Omental fat pad (tissue), 4 donors: Measurements from ENCODE around the gene KAT6B. TPM values are rescaled to one million over a fixed set of nuclear protein-coding genes. Genes with fewer than 3 reads are reported as not detected.

Source experiments
- ATAC-seq: fragments of 150-250 bp; one replicate; pipeline ENCODE4 v1.9.1; 2016; ENCODE audit warnings: mild to moderate bottlenecking, moderate library complexity; ENCODE audit not compliant: low FRiP score
- DNase-seq: peaks from one replicate; pipeline ENCODE4 v3.0.0-alpha.2; 2019; ENCODE audit warnings: low spot score
- total RNA-seq, 4 donors: library from RNA; depleted of rRNA; stranded (reverse); fragments of >200 nt; gene quantifications; one replicate each; pipeline ENCODE4 v1.1.0, GENCODE V29; 2016
- TF ChIP-seq, protein P1 (sequence below), 3 donors: fragments of 450-650 bp; IDR thresholded peaks; one replicate each; pipeline ENCODE4 v1.5.1; 2016 to 2017; ENCODE audit warnings: antibody characterized with exemption in 3 of 3, mild to moderate bottlenecking in 3 of 3, moderate library complexity in 2 of 3

KAT6B gene
- total RNA-seq, 4 donors from 2014 or later: 32.2 to 50.3 (median 37.6) TPM

DNA sequence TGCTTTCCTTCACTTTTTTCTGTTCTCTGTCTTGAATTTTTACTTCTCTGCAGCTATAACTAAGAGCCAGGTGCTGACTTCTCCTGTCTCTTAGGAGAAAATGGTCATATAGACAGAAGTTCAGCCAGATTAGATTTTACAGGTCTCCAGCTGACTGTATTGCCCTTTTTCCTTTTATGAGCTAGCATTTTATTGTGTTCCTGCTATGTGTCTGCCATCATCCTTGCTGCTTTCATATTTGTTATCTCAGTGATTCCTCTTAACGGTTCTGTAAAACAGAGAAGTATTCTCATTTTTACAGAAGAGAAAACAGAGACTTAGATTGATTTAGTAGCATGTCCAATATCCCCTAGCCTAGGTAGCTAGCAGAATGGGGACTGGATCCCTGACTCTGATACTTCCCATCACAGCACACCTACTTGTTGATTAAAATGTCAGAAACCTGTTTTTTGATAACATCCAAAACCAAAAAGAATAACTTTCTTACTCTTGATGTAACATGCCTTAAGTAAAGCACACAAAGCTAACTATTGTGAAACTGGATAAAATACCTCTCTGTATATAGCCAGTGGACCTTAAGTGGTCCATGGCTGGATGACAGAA is 5.2 kb downstream of the KAT6B start:
- DNase-seq (no peak), ATAC-seq (no peak)
- TF ChIP-seq, protein P1, sequence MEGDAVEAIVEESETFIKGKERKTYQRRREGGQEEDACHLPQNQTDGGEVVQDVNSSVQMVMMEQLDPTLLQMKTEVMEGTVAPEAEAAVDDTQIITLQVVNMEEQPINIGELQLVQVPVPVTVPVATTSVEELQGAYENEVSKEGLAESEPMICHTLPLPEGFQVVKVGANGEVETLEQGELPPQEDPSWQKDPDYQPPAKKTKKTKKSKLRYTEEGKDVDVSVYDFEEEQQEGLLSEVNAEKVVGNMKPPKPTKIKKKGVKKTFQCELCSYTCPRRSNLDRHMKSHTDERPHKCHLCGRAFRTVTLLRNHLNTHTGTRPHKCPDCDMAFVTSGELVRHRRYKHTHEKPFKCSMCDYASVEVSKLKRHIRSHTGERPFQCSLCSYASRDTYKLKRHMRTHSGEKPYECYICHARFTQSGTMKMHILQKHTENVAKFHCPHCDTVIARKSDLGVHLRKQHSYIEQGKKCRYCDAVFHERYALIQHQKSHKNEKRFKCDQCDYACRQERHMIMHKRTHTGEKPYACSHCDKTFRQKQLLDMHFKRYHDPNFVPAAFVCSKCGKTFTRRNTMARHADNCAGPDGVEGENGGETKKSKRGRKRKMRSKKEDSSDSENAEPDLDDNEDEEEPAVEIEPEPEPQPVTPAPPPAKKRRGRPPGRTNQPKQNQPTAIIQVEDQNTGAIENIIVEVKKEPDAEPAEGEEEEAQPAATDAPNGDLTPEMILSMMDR (IDR thresholded peaks at IDR 0.05): no peak

DNA sequence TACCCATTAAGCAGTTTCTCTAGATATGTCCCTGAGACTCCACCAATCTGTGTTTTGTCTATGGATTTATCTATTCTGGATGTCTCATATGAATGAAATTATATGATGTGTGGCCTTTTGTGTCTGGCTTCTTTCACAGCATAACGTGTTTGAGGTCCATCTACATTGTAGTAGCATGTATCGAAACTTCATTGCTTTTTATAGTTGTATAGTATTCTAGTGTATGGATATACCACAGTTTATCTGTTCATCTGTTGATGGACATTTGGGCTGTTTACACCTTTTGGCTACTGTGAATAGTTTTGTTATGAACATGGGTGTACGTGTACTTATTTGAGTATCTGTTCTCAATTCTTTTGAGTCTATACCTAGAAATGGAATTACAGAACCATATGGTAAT is 9.6 kb downstream of the KAT6B start:
- DNase-seq (no peak), ATAC-seq (no peak)
- TF ChIP-seq, protein P1 (IDR thresholded peaks at IDR 0.05): no peak

DNA sequence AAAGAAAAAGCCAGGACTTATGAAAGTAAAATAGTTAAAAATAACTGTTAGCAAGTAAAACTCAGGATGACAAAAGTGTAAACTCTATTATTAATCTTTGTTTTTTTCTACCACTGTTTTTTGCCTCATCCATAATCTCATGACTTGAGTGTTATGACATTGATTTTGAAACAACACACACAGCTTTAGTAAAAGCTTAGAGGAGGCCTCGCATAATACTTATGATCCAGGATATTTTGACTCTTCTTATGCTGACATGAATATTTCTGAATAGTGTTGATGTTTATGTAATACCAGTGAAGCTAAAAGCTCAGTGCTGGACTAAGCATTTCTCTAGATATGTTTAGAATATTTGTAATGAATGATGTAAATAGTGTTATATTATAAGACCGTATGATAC is 10.5 kb downstream of the KAT6B start:
- ATAC-seq: no peak
- TF ChIP-seq, protein P1 (IDR thresholded peaks at IDR 0.05): no peak
- no peak for DNase-seq

DNA sequence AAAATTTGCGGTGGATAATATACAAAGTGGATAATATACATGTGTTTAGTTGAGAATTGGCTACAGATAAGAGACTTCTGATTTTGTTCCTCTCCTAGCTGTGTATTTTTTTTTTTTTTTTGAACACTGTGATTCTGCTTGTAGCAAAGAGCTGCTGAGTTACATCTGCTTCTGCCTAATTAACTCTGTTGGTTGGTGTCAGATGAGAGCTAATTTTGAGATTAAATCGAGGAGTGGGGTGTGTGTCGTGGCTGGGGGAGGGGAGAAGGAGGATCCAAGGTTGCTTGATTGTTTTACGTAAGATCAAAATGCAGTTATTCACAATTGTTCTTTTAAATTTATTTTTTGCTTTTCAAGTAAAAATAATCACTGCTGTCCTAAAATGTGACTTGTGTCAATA is 11.3 kb downstream of the KAT6B start:
- DNase-seq (no peak), ATAC-seq (no peak)
- TF ChIP-seq, protein P1 (IDR thresholded peaks at IDR 0.05): no peak

DNA sequence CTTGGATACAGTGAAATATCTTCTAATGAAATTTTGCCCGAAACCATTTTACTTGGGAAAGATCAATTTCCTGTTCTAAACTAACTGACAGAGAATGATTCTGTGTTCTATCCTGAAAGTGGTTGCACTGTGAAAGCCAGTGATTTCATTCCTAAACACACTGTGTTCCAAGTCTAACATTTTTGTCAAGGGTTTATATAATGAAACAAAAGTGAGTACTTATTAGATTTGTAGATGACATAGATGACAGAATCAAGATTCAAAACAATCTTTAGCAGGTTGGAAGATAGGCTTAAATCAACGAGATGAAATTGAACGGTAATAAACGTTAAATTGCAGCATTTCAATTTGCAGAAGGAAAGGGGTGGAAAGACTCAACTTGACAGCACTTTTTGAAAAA is 13.3 kb downstream of the KAT6B start:
- no peak for ATAC-seq
- DNase-seq: no peak
- TF ChIP-seq, protein P1 (IDR thresholded peaks at IDR 0.05): no peak

DNA sequence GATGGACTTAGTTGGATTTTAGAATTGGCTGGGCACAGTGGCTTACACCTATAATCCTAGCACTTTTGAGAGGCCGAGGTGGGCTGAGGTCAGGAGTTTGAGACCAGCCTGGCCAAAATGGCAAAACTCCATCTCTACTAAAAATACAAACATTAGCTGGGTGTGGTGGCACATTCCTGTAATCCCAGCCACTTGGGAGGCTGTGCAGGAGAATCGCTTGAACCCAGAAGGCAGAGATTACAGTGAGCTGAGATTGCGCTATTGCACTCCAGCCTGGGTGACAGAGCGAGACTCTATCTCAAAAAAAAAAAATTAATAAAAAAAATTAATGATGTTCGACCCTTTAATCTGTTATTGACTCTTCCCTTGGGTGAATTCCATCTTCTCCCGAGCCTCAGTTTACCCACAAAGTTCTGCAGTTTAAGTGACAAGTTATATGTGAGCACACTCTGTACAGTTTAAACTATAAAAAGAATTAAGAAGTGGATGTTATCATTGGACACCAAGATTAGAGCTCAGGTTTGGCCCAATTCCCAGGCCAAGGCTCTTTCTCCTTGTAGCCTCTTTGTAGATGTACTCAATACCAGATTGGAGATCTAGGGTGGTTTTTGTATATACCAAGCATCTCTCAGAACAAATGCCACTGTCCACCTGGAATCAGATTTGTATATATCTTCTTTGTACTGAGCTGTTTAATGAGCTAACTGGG is 15.0 kb downstream of the KAT6B start:
- ATAC-seq: no peak
- DNase-seq: no peak
- TF ChIP-seq, protein P1 (IDR thresholded peaks at IDR 0.05): no peak
